Loucy (cell line): ENCODE data around the gene NDEL1.

Experiments
- CTCF ChIP-seq: fragments of 200-600 bp; sonication (generic); conservative IDR thresholded peaks from 2 replicates; pipeline ENCODE4 v1.5.1; 2014; ENCODE audit warnings: mild to moderate bottlenecking, antibody characterized with exemption, low read length
- EZH2phosphoT487 ChIP-seq: fragments of 200-600 bp; IDR thresholded peaks from 2 replicates; pipeline ENCODE4 v1.6.1; 2018; ENCODE audit warnings: antibody characterized with exemption, mild to moderate bottlenecking, moderate library complexity, borderline replicate concordance

DNA sequence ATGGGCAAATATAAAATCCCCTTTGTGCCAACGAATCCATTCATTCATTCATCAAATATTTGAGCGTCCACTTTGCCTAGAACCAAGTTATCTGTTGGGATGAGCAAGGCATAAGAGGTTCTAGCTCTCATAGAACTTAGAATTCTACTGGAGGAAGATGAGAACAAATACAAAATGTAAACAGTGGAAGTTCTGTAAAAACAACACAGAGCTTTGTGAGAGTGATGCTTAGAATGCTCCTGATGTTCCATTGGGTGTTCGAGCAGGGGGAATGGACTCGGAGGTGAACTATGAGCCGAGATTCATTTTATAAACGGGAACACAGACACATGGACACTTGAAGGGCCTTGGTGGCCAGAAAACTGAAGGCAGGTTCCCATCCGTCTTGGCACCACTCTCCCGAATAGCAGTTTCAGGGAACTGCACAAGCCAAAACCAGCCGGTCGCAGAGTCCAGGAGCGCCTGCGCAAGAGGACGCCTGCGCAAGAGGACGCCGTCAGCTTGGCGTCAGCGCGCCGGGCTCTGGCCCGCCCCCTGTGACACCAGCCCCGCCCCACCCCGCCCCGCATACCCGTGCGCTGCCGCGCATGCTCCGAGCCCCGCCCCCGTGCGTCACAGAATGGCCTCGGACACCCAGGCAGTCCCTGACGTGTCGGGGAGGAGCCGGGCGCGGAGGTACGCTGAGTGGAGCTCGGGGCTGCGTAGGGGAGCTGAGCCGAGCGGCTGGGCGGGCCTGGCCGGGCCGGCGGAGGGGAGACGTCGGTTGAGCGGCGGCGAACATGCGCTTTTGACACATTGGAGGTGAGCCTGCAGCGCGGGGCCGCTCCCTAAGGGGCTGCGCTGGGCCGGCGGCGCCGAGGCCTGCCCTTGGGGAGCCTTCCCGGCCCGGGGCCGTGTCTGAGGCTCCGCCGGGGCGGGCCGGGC, at the start of gene NDEL1:
- no peak for TF ChIP-seq CTCF
- TF ChIP-seq EZH2phosphoT487 = no peak
